HL-60/S4 treated with retinoic acid at 250 ng/mL for 4 days and 3 days (cell line): Measurements from ENCODE around the gene TMEM108.
"Not testable (repeated sequence)": the region's sequence is repeated elsewhere in the genome, so short reads cannot be mapped to it uniquely, and the experiment has no call there.

Experiments
- in situ Hi-C: fragments of 300-500 bp; cut with MboI; formaldehyde crosslinking; loops from 2 replicates; pipeline ENCODE4 v1.7.0; 2022; ENCODE audit warnings: low sequenced_read_pairs

TMEM108 gene

DNA sequence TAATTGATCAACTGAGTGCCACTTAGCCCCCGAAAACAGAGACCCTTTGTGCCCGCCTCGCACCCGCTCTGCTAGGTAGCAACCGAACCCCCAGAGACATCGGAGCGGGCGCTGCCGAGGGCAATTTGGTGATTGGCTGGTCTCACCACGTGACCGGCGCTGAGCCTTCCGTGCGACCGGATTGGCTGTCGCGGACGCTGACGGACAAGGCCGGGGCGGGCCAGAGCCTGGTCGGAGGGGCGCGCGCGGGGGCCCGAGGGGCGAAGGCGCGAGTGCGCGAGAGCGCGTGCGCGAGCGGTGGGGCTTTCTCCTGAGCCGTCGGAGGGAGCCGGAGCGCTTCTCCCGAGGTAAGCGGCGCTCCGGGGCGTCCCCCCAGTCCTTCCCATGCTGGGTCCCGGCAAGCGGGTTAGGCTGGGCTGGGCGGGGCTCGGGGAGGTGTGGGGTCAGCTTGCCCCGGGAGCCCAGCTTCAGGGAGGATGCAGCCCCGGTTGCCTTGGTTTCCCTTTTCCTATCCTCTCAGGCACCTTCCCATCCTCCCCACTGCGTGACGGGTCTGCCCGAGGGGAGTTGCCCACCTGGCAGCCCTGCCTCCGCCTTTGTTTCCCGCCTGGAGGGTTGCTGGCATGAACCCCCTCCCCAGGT is at the start of gene TMEM108:
TSS of gene TMEM108 (plus strand) at position 303 of the 642 bp plus-strand sequence.
- in situ Hi-C loops, result loop anchor here (25.0 kb wide), 2 partner anchors 301 to 349 kb away; no protein-coding TSS in a partner anchor

DNA sequence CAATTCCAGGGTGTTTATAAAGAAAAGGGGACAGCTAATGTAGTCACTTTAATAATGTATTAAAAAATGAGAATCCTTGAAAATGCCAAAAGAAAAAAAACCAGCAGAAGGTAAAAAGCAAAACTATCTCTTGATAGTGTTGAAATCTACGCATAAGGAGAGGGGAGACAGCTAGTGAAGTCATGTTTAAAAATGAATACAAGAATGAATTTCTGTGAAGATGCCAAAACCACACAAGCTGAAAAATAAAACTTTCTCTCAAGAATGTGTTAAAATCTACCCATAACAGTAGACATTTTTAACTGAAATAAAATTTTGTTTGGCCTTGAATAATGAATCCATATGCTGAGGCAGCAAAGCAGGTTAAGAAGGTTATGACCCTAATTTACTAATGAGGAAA is 42.2 kb upstream of the TMEM108 start:
- in situ Hi-C loops, result no loop called here

DNA sequence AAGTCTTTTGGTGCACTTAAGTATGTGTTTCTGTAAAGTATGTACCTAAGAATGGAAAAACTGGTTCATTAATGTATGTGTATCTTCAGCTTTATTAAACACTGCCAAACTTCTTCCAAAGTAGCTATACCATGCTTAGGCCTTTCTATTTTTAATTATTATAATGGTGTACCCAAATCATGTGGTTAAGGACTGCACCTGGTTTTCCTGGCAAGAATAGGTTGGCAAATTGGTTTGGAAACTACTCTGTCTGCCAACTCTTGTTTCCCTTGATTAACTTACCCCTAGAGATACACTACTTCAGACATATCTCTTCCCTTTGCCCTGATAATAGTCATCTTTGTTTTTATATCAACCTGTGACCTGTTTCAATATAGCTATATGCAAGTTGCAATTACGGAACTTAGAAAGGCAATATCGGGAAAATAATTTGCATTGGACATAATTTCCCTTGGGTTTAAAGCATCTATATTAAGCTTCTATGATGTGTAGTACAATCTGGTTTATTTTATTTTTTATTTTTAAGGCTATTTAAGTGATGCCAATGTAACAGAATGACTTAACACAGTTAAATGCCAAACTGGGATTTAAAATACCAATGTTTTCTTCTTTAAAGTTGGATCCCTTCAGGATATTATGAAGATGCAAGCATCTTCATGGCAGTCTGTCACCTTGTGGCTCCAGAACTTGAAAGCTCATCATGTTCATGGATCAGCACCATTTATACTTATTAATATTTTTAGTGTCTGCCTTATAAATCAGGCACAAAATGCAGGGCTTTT is 40.6 kb upstream of the TMEM108 start:
- in situ Hi-C loops, result no loop called here

DNA sequence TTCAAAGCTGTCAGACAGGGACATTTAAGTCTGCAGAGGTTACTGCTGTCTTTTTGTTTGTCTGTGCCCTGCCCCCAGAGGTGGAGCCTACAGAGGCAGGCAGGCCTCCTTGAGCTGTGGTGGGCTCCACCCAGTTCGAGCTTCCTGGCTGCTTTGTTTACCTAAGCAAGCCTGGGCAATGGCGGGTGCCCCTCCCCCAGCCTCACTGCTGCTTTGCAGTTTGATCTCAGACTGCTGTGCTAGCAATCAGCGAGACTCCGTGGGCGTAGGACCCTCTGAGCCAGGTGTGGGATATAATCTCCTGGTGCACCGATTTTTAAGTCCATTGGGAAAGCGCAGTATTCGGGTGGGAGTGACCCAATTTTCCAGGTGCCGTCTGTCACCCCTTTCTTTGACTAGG is 33.2 kb upstream of the TMEM108 start:
- in situ Hi-C loops, result not testable (repeated sequence)

DNA sequence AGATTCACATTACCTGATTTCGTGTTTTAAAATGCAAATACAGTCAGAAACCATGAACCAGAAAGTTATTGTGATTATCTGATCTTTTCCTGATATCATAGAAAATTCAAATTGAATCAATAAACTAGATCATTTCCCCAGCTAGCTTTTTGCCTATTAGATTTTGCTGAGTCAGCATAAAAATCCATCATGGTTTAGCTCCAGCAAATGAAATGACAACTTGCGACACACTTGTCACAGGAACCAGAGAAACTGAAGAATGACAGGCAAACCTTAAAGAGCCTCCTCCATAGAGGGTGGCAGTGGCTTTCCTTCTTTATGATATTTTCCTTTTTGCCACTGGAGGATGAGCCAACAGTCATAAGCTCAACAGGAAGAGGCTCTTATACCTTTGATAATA is 30.6 kb upstream of the TMEM108 start:
- in situ Hi-C loops, result no loop called here

DNA sequence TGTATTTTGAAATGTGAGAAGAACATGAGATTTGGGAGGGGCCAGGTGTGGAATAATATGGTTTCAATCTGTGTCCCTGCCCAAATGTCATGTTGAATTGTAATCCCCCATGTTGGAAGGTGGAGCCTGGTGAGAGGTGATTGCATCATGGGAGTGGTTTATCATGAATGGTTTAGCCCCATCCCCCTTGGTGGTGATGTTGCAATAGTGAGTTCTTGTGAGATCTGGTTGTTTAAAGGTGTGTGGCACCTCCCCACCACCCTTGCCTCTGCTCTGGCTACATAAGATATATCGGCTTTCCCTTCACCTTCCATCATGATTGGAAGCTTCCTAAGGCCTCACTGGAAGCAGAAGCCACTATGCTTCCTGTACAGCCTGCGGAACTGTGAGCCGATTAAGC is 23.9 kb upstream of the TMEM108 start:
- in situ Hi-C loops, result no loop called here

DNA sequence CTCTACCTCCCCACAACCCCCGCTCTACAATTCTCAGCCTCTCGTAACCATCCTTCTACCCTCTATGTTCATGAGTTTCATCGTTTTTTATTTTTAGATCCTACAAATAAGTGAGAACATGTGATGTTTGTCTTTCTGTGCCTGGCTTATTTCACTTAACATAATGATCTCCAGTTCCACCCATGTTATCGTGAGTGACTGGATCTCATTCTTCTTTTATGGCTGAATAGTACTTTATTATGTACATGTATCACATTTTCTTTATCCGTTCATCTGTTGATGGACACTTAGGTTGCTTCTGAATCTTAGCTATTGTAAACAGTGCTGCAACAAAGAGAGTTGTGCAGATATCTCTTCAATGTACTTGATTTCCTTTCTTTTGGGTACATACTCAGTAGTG is 22.6 kb upstream of the TMEM108 start:
- in situ Hi-C loops, result not testable (repeated sequence)

DNA sequence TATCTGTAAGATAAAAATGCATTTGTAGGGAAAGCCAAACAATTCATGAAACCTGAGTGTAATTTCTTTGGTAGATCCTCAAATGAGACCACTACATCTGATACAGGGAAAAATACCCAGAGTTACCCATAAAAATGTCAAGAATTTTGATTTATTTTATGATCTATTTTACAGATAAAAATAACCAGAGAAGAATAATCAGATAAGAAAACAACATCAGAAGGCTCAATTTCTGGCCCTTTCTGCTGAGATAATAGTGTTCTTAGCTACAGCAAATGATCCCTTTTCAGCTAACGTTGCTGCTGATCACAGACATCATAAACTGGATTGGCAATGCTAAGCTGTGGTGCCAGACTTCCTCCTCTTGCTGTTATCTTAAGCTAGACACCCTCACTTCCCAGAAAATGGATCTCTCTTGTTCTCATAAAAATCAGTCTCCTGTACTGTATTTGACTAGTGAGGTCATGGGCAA is 21.3 kb upstream of the TMEM108 start:
- in situ Hi-C loops, result no loop called here

DNA sequence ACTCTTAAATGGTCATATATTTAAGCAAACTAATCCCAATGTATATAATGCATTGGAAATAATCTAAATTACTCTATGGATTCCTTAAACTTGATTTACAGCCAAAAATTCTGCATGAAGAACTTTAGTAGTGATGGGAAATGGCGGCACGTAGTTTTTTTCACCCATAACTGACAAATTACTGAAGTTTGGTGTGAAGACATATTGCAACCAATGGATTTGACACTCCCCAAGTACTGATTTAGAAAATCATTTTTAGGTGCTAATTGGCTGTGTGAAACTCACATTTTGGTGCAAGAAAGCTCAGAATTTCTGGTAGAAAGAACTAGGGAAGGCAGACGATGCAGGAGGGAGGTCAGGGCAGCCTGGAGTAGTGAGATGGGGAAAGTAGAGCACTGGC is 19.3 kb upstream of the TMEM108 start:
- in situ Hi-C loops, result no loop called here

DNA sequence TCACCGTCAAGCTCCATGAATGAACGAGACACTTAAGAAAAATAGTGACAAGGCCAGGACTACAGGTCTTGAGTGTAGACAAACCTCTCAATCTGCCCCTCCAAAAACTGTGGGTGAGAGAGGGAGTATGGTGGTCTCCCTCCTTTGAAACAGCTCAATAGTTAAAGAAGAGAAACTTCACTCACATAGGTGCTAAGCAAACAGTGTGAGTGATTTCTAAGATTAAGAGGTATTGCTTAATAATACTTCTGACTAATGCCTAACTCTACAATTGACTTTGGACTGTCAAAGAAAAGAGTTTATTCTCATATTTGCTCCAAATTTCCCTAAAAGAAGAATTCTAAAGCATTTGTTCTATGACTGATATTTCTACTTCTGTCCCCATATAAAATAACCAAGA is 17.0 kb upstream of the TMEM108 start:
- in situ Hi-C loops, result no loop called here

DNA sequence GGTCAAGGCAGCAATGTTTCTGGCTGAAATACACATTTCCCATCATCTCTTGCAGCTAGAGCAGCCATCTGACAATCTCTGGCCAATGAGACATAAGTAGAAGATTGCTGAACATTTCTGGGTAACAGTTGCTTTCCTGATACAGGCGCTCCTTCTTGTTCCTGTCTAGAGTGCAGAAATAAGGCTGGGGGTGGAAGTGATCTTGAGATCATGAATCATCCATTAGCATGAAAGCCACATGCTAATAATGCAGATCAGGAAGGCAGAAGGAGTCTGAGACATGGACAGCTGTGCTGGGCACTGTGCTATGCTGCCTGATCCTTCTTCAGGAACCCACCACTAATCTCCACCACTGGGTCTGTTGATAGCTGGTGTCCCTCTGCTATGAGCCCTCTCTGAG is 14.8 kb upstream of the TMEM108 start:
- in situ Hi-C loops, result no loop called here

DNA sequence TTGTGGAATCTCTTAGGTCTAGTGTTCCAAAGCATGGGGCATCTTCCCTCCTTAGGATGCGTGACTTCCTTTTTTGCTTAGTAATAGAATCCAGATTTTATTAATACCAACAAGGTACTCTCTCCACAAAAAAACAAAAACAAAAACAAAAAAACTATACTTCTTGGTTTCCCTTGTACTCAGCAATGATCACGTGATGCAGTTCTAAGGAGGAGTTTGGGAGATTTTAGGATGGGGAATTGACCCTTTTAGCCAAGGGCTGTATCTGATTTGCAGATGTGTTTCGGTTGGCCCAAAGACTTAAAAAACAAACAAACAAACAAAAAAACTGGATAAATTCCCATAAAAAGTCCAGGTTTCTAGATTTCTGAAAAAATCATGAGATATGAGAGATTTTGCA is 12.6 kb upstream of the TMEM108 start:
- in situ Hi-C loops, result loop anchor here (25.0 kb wide), 2 partner anchors 288 to 362 kb away; no protein-coding TSS in a partner anchor

DNA sequence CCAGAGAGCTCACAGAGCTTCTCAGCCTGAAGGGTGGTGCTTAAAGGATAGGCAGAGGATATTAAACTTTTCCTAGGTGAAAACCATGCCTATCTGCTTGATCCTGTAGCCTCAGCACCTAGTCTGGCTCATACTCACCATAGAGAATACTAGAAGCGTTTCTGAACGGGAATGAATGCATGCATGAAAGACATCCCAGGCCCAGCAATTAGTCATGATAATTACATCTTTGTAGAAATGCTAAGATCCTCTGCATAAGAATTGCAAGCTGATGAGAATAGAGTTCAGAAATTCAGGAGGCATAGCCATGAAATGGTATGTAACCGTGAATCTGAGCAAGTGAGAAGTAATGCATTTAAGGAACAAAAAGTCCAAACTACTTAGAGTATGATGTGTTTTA is 5.9 kb upstream of the TMEM108 start:
- in situ Hi-C loops, result loop anchor here (25.0 kb wide), 2 partner anchors 295 to 355 kb away; no protein-coding TSS in a partner anchor

DNA sequence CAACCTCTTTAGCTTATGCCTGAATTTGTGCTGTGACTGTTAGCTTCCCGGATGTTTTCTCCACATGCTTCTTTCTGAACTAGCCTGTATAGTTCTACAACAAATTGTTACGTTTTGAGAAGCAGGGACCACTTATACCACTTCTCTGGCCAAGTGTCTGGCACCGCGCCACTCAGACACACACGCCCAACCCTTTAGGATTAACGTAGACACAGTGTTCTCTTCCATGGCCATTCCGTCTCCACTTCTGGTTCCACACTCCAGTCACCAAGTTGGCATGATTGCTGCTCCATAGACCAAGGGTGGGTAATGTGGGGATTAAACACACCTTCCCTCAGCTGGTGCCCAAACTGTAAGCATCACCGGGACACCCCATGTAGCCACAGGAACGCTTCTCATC is 755 bp upstream of the TMEM108 start:
- in situ Hi-C loops, result loop anchor here (25.0 kb wide), 2 partner anchors 300 to 350 kb away; no protein-coding TSS in a partner anchor

DNA sequence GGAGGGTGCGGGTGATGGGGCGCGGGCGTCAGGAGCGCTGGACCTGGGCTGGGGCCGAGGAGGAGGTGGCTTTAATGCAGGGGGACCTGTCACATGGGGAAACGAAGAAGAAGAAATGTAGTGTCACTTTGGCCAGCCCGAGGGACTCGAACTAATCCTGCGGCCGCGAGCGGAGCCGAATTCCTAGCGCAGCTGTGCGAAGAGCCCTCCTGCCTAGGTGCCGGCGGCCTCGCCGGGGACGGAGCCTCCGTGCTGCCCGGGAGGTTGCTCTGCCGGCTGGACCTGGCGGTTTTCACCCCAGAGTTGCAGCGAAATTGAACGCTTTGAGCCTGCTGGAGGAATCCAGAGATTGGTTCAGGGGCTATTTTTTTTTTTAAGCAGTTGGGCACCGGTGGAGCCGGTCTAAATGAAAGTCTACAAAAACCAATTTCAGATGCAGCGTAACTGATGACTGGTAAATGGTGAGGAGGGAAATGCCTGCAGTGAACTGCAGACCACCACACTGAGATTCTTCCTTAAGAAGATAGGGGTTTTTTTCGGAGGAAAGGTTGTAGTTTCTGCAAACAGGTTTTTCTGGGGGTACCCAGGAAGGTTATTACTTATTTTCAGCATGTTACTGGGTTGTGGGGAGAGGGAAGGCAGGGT is 662 bp downstream of the TMEM108 start:
- in situ Hi-C loops, result loop anchor here (25.0 kb wide), 2 partner anchors 302 to 348 kb away; no protein-coding TSS in a partner anchor

DNA sequence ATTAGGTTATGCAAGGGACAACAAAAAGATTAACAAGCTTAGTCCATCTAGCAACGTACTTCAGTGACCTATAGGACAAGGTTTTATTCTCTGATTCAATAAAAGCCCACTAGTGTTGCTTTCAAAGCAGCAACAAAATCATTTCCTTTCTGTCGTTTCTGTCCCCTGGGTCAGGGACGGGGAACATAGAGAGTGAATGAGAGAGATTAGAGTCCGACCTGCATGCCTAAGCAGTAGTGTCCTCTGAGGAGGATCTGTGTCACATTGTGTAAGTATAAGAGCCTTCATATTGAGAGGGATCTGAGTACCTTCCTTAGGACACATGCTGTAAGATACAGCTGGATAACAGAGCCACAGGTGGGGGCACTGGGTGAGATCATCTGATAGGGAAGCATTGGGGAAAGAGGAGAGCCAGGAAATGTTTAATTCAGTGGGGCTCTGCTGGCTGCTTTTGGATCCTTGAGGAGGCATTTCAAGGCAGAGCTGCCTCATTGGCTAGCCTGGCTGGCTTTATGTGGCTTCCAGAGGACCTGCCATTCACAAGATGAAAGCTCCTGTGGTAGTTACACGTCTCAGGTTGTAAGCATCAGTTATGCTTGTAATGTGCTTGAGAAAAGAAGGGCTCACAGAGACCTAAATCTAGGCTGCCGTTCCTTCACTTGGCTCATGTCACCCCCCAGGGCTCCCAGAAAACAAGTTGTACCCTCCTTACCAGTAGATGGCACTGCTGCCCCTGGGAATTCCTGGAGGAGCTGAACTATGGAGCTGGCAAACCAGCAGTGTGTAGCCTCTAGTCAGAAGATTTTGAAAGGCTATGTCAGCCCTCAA is 2.7 kb downstream of the TMEM108 start:
- in situ Hi-C loops, result loop anchor here (25.0 kb wide), 2 partner anchors 304 to 346 kb away; no protein-coding TSS in a partner anchor

DNA sequence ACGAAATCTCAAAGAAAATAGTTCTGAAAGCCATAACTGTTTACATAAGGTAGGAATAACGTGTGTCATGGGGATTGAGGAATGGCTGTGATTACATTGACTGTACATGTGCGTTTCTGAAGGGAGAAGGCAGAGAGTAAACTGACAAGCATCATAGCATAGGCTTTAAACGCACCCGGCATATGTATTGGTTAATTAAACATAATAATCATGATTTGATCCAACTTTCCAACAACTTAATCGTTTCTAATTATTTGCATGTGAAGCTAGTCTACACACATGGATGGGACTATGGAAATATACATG is 3.3 kb downstream of the TMEM108 start:
- in situ Hi-C loops, result loop anchor here (25.0 kb wide), 2 partner anchors 304 to 346 kb away; no protein-coding TSS in a partner anchor

DNA sequence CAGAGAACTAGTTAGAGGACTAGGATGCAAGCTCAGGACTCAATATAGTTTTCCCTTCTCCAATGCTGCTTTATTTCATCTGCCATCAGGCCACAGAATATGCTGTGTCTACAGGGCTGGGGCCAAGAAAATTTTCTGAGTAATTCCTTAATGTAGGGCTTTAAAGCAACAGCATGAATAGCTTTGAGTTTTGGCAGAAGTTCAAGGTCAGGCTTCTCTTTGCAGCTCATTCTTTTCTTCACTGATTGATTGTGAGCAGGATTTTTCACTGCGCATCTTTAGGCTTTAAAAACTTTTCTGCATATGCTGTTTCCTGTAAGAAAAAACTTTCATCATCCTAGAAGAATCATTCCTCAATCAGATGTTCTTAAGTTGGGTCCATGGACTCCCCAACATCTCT is 4.6 kb downstream of the TMEM108 start:
- in situ Hi-C loops, result loop anchor here (25.0 kb wide), 2 partner anchors 305 to 345 kb away; no protein-coding TSS in a partner anchor

DNA sequence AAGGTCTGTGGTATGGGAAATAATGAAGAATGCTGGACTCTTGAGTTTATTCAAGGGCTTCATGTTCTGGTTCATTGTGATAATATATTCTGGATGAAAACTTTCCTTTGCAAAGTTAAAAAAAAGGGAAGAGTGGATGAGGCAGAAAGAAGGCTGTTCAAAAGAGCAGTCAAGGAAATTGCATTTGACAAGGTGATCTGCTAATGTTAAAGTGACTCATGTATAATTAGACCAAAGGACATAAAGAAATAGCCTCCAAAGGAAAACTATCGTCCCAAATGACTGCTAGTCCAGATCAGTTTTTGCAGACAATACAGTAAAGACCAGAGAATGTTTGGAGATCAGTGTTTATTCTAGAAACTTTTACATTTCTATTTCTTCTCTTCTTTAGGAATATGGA is 9.8 kb downstream of the TMEM108 start:
- in situ Hi-C loops, result loop anchor here (25.0 kb wide), 2 partner anchors 311 to 339 kb away; no protein-coding TSS in a partner anchor

DNA sequence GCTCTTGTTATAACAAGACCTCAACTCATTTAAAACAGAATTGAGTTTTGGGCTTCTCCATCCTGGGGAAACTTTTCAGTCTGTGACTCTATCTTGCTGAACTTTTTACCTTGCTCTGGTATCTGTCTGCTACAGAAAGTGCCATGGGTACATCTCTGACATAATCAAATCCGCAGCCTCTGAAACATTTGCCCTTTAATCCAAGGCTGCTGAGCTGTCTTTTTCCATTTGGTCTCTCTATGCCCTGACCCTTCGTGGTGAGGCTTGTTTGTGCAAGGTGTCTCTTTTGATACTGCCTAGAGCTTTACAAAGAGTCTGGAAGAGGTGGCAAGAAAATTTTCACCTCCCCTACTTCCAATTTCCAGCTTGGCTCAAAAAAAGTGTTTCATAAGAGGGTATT is 11.3 kb downstream of the TMEM108 start:
- in situ Hi-C loops, result loop anchor here (25.0 kb wide), 2 partner anchors 312 to 338 kb away; no protein-coding TSS in a partner anchor
